Vagina (tissue), 2 donors: Measurements from ENCODE around the gene TEKTIP1. TPM values are rescaled to one million over a fixed set of nuclear protein-coding genes. Genes with fewer than 3 reads are reported as not detected.
"Not testable (repeated sequence)": the region's sequence is repeated elsewhere in the genome, so short reads cannot be mapped to it uniquely, and the experiment has no call there.

Experiments used
- DNase-seq, 2 donors: peaks; one replicate each; pipeline ENCODE4 v3.0.0-alpha.2; 2017; ENCODE audit errors: extremely low spot score in 2 of 2
- H3K27ac ChIP-seq: fragments of 200-600 bp; sonication (generic); one replicate; pipeline ENCODE4 v1.5.1; 2019
- H3K27me3 ChIP-seq: fragments of 200-600 bp; sonication (generic); one replicate; pipeline ENCODE4 v1.5.1; 2019
- H3K36me3 ChIP-seq, 2 donors: fragments of 200-600 bp; sonication (generic); one replicate each; pipeline ENCODE4 v1.5.1; 2017 to 2019
- H3K4me1 ChIP-seq: fragments of 200-600 bp; sonication (generic); one replicate; pipeline ENCODE4 v1.5.1; 2019
- H3K4me3 ChIP-seq, 2 donors: fragments of 200-600 bp; sonication (generic); 1 replicate in 1 of 2; 2 replicates in 1 of 2; pipeline ENCODE4 v1.5.1; 2016 to 2019
- H3K9me3 ChIP-seq: fragments of 200-600 bp; sonication (generic); one replicate; pipeline ENCODE4 v1.5.1; 2019
- CTCF ChIP-seq, 3 experiments: fragments of 450-650 bp in 2 of 3; fragments of 200-600 bp in 1 of 3; sonication (generic) in 1 of 3; IDR thresholded peaks; one replicate each; pipeline ENCODE4 v1.5.1; 2017 to 2019; ENCODE audit warnings: antibody characterized with exemption in 3 of 3, mild to moderate bottlenecking in 2 of 3, moderate library complexity in 2 of 3
- POLR2A ChIP-seq, 2 donors: fragments of 450-650 bp; IDR thresholded peaks; one replicate each; pipeline ENCODE4 v1.6.1; 2017; ENCODE audit warnings: antibody characterized with exemption in 2 of 2, mild to moderate bottlenecking in 2 of 2, moderate library complexity in 2 of 2
- POLR2AphosphoS5 ChIP-seq, 2 donors: sonication (generic); formaldehyde crosslinking; IDR thresholded peaks; one replicate each; pipeline ENCODE4 v1.9.0; 2017; ENCODE audit warnings: antibody characterized with exemption in 2 of 2, mild to moderate bottlenecking in 2 of 2, low read depth in 1 of 2; ENCODE audit not compliant: insufficient read depth in 1 of 2
- intact Hi-C: fragments of 100-400 bp; cut with DNase I; formaldehyde crosslinking; loops from one replicate; pipeline ENCODE4 v1.15.1; 2023
- total RNA-seq: library from RNA; depleted of rRNA; stranded (reverse); fragments of >200 nt; gene quantifications from one replicate; pipeline ENCODE4 v1.2.3, GENCODE V29; 2016

TEKTIP1 gene
- total RNA-seq, 1 donor from 2014 or later, result not detected

- DNase-seq, result no peak
- no peak for TF ChIP-seq POLR2AphosphoS5 (IDR thresholded peaks at IDR 0.05; ENCODE audit: insufficient read depth in 1 of 2, low read depth in 1 of 2)
- TF ChIP-seq POLR2A (IDR thresholded peaks at IDR 0.05), result no peak
- no peak for TF ChIP-seq CTCF (IDR thresholded peaks at IDR 0.05)
- Histone ChIP-seq H3K27ac (peak overlapping the region; percentile 54), H3K36me3 (no peaks in the 10 kb centered on the region), H3K4me1 (peaks cover 34% of the 10 kb centered on the region), H3K4me3 (peak overlapping the region; percentile 35 to 51), H3K27me3 (no peaks in the 10 kb centered on the region), H3K9me3 (no peaks in the 10 kb centered on the region)
- intact Hi-C loops, result loop anchor here (5.0 kb wide), 1 partner anchor 41 kb away; no protein-coding TSS in a partner anchor
Measured at GRCh38 chr19:3575949-3576673, 37.1 kb downstream of the TEKTIP1 start.

GRCh38 chr19:3576696-3577443, 37.9 kb downstream of the TEKTIP1 start:
- Histone ChIP-seq H3K4me1 (peaks cover 33% of the 10 kb centered on the region), H3K36me3 (no peaks in the 10 kb centered on the region), H3K4me3 (peak overlapping the region; percentile 35 to 51), H3K9me3 (no peaks in the 10 kb centered on the region), H3K27ac (peak overlapping the region; percentile 54), H3K27me3 (no peaks in the 10 kb centered on the region)
- intact Hi-C loops, result loop anchor here (5.0 kb wide), 1 partner anchor 40 kb away; no protein-coding TSS in a partner anchor
- DNase-seq, result no peak
- TF ChIP-seq POLR2AphosphoS5 (IDR thresholded peaks at IDR 0.05; ENCODE audit: insufficient read depth in 1 of 2, low read depth in 1 of 2) (peak in 1 of 2 donors; percentile 45), POLR2A (IDR thresholded peaks at IDR 0.05) (no peak)

- no peak for DNase-seq
- Histone ChIP-seq H3K27me3 (no peaks in the 10 kb centered on the region), H3K4me3 (no peak overlapping the region), H3K9me3 (no peaks in the 10 kb centered on the region), H3K27ac (peak overlapping the region; percentile 54), H3K4me1 (peaks cover 27% of the 10 kb centered on the region), H3K36me3 (no peaks in the 10 kb centered on the region)
- intact Hi-C loops, result loop anchor here (5.0 kb wide), 1 partner anchor 39 kb away; no protein-coding TSS in a partner anchor
- TF ChIP-seq POLR2AphosphoS5 (IDR thresholded peaks at IDR 0.05; ENCODE audit: insufficient read depth in 1 of 2, low read depth in 1 of 2) (no peak), POLR2A (IDR thresholded peaks at IDR 0.05) (no peak), CTCF (IDR thresholded peaks at IDR 0.05) (no peak)
Measured at GRCh38 chr19:3577723-3578344, 38.9 kb downstream of the TEKTIP1 start.

- Histone ChIP-seq H3K4me1 (peaks cover 24% of the 10 kb centered on the region), H3K4me3 (no peak overlapping the region), H3K27ac (no peak overlapping the region), H3K36me3 (no peaks in the 10 kb centered on the region), H3K9me3 (no peaks in the 10 kb centered on the region), H3K27me3 (no peaks in the 10 kb centered on the region)
- TF ChIP-seq POLR2A (IDR thresholded peaks at IDR 0.05) (no peak), POLR2AphosphoS5 (IDR thresholded peaks at IDR 0.05; ENCODE audit: insufficient read depth in 1 of 2, low read depth in 1 of 2) (no peak), CTCF (IDR thresholded peaks at IDR 0.05) (no peak)
- intact Hi-C loops, result loop anchor here (5.0 kb wide), 1 partner anchor 39 kb away; no protein-coding TSS in a partner anchor
- DNase-seq, result no peak
Measured at GRCh38 chr19:3578390-3578789, 39.4 kb downstream of the TEKTIP1 start.

GRCh38 chr19:3580156-3580934, 41.4 kb downstream of the TEKTIP1 start:
- peaks cover 13% of the 10 kb centered on the region for H3K4me1 ChIP-seq
- H3K27me3 ChIP-seq, result no peaks in the 10 kb centered on the region
- H3K4me3 ChIP-seq, result no peak overlapping the region
- intact Hi-C loops, result no loop called here
- no peak for DNase-seq
- no peaks in the 10 kb centered on the region for H3K36me3 ChIP-seq
- peak overlapping the region; percentile 15 for H3K27ac ChIP-seq
- H3K9me3 ChIP-seq, result no peaks in the 10 kb centered on the region
- no peak for TF ChIP-seq POLR2AphosphoS5 (IDR thresholded peaks at IDR 0.05; ENCODE audit: insufficient read depth in 1 of 2, low read depth in 1 of 2)
- no peak for TF ChIP-seq CTCF (IDR thresholded peaks at IDR 0.05)
- no peak for TF ChIP-seq POLR2A (IDR thresholded peaks at IDR 0.05)

GRCh38 chr19:3581792-3582191, 42.8 kb downstream of the TEKTIP1 start:
- peaks cover 14% of the 10 kb centered on the region for H3K4me1 ChIP-seq
- H3K4me3 ChIP-seq, H3K27me3 ChIP-seq, H3K9me3 ChIP-seq, H3K27ac ChIP-seq, intact Hi-C loops, DNase-seq, H3K36me3 ChIP-seq: not testable (repeated sequence)

GRCh38 chr19:3584036-3584802, 45.2 kb downstream of the TEKTIP1 start:
- DNase-seq, H3K4me3 ChIP-seq, H3K9me3 ChIP-seq, H3K36me3 ChIP-seq, H3K27ac ChIP-seq, intact Hi-C loops, H3K27me3 ChIP-seq: not testable (repeated sequence)
- peaks cover 14% of the 10 kb centered on the region for H3K4me1 ChIP-seq
